Stimulated activated CD8-positive, alpha-beta memory T cell treated with anti-CD3 and anti-CD28 coated beads, Interleukin-12 subunit alpha, Interleukin-12 subunit beta, amount 100 ng/mL, for 24 hours (primary cell): ENCODE measurements around the gene CHRNA5.
"Not testable (repeated sequence)": the region's sequence is repeated elsewhere in the genome, so short reads cannot be mapped to it uniquely, and the experiment has no call there.

Source experiments
- DNase-seq: peaks from one replicate; pipeline ENCODE4 v3.0.0-alpha.2; 2020; ENCODE audit errors: extremely low read depth

Gene CHRNA5

DNA sequence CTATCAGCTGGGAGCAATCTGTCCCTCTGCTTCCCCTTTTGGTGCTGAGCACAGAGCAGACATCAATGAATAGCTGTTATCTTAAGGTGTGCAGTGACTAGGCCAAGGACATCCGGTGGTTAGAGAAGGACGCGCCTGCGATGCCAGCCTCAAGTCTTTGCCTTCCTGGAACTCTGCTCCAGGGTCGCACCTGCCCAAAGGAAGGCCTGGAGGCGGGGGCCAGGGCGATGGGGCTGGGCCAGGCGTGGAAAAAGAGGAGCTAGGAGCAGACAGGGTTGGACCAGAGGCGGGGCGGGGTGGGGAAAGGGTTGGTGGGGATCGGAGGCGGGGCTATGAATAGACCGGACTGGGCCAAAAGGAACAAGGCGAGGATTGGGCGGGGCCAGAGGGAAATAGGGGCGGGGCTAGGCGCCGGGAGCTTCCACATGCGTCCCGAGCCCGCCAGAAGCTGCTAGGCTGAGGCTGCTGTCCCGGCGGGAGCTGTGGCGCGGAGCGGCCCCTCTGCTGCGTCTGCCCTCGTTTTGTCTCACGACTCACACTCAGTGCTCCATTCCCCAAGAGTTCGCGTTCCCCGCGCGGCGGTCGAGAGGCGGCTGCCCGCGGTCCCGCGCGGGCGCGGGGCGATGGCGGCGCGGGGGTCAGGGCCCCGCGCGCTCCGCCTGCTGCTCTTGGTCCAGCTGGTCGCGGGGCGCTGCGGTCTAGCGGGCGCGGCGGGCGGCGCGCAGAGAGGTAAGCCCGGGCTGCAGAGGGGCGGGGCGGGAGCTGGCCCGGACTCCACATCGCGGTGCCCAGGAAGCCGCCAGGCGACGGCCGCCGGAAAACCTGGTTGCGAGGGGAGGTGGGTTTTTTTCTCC lies at the start of gene CHRNA5:
Gene CHRNA5, plus strand, starts transcription at position 424 of the 854 bp plus-strand sequence. Its CDS starts 200 bp downstream, at position 624.
- peak; percentile 40 for DNase-seq

DNA sequence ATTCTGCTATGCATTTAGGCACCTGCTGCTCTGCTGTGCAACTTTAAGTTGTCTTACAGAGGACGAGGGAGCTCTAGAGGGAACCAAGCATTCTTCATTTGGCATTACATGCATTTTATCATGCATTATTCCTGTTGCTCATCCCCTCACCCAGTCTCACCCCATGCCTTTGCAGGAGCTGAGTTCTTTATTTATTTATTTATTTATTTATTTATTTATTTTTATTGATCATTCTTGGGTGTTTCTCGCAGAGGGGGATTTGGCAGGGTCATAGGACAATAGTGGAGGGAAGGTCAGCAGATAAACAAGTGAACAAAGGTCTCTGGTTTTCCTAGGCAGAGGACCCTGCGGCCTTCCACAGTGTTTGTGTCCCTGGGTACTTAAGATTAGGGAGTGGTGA lies 45.3 kb upstream of the CHRNA5 start:
- not testable (repeated sequence) for DNase-seq

DNA sequence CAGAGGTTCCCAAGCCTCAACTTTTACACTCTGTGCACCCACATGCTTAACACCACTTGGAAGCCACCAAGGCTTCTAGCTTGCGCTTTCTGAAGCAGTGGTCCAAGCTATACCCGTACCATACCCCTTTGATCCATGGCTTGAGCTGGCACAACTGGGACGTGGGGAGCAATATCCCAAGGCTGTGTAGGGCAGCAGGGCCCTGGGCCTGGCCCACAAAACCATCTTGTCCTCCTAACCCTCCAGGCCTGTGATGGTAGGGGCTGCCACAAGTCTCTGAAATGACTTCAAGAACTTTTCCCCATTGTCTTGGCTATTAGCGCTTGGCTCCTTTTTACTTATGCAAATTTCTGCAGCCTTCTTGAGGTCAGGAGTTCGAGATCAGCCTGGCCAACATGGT lies 41.1 kb upstream of the CHRNA5 start:
- no peak for DNase-seq

DNA sequence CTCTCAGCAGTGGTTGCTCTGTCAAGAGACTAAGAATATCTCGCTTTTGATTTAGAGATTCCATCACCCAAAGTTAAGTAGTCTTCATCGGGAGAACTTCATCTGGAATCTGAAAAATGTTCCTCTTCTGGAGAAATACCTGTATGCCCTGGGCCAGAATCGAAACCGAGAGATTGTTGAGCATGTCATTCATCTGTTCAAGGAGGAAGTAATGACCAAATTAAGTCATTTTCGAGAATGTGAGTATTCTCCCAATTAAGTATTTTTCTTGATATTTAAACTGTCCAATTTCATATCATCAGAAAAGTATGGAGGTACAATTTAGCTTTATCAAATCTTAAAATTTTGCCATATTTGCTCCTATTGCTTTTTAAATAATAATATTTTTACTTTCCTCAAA lies 38.0 kb upstream of the CHRNA5 start:
- DNase-seq: no peak

DNA sequence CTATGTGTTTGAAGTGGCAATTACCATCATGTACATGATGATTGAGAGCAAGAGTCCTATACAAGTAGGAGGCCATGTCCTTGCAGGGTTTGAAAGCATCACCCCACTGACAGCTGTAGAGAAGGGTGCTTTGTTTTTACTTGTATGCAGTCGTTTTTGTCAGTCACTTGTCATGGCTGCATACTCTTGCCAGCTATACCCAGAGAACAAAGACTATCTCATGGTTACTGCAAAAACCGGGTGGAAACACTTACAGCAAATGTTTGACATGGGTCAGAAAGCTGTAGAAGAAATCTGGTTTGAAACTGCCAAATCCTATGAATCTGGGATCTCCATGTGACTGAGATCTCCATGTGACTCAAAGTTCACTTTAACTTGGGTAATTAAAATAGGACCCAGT lies 32.0 kb upstream of the CHRNA5 start:
- DNase-seq: no peak

DNA sequence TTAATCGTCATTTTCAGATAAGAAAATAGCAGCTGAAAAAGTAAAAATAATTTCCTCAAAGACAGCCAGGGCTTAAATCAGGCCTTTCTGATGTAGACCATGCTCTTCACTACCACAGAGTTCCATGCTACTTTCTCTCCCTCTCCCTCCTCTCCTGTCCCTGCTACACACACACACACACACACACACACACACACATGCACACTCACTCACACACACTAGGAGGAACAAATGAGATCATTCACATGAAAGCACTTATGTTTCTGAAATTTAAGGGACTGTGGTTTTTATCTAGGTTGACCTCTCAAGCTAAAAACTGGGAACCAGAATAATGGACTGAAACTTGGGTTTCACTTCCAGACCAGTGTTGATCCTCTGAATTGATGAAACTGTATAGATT lies 29.2 kb upstream of the CHRNA5 start:
- no peak for DNase-seq

DNA sequence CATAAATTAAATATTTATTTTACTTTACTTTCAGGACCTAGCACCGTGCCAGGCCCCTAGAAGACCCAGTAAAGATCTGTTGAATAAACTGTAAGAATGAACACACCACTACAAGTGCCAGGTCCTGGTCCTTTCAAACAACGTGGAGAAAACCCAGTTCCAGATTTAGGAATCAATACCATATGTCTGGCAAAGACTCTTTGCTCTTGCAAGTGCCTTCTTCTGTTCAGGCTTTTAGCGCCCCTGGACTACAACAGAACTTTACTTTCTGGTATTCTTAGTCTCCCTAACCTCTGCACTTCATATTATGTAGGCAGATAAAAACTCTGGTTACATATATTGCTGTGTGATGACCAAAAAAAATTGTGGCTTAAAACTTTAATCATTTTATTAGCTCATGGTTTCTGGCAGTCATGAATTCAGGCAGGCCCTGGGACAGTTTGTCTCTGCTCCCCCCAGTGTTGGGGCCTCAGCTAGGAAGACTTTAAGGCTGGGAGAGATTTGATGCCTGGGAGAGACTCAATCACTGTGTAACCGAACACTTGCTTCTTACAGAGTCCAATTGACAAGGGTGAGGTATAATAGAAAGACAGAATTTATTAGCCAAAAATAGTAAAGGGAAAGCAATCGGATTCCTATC lies 27.9 kb upstream of the CHRNA5 start:
- no peak for DNase-seq

DNA sequence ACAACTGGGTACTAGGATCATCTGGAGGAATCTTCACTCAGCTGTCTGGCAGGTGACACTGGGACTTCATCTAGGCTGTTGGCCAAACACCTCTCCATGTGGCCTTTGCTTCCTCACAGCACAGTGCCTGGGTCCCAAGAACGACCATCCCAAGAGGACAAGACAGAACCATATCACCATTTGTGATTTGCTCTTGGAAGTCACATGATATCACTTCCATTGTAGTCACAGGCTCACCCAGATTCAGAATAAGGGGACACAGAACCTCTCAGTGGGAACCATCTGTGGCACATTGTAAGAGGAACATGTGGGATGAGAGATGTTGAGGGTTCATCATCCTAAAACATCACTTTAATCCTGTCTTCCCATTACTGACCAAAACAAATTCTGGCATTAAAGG lies 27.0 kb upstream of the CHRNA5 start:
- DNase-seq: no peak

DNA sequence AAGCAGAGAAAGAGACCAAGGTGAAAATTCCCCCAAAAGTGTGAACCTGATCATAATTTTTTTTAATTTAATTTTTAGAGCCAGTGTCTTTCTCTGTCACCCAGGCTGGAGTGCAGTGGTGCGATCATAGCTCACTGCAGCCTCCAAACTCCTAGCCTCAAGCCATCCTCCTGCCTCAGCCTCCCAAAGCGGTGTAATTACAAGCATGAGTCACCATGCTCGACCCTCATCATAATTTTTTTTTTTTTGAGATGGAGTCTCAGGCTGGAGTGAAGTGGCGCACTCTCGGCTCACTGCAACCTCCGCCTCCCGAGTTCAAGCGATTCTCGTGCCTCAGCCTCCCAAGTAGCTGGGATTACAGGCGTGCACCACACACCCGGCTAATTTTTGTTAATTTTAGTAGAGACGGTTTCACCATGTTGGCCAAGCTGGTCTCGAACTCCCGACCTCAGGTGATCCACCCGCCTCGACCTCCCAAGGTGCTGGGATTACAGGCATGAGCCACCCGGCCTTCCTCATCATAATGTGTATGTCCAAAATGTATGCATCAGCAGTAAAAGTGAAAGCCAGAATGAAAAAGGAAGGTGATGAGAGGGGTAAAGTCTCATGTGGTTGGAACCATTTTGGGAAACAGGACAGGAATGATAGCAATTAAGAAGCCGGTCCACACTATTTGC lies 25.7 kb upstream of the CHRNA5 start:
- not testable (repeated sequence) for DNase-seq

DNA sequence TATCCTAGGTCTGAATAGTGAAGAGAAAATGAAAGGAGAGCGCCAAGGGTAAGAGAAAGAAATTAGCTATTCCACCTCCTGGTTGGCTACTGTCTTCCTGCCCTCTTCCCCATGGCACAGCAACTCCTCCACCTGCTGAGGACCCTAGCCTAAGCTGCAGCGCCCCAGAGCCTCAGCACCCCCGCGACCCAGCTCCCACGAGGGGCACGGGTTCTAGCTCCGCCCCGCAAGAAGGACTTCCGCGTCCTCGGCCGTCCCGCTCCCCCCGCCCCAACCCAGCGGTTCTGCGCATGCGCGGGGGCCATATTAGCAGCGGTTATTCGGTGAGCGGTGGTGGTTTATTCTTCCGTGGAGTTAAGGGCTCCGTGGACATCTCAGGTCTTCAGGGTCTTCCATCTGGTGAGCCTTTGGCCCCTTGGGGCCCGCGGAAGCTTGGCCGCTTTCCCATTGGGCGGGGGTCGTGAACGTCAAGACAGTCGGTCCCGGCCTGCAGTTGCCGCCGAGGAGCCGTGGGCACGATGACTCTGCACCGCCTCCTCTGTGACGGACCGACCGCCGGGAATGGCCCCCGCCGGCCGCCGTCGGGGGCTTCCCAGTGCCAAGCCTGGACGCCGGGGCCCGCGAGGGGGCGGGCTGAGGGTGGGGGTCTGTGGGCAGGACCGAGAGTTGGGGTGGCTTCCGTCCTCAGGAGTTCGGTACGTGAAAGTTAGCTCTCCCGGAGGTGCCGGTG lies 25.0 kb upstream of the CHRNA5 start, which contains the start of gene PSMA4:
Gene PSMA4, plus strand, starts transcription at position 304 of the 730 bp plus-strand sequence. CDS start 1,484 bp downstream, outside the sequence.
- DNase-seq: peak; percentile 88

DNA sequence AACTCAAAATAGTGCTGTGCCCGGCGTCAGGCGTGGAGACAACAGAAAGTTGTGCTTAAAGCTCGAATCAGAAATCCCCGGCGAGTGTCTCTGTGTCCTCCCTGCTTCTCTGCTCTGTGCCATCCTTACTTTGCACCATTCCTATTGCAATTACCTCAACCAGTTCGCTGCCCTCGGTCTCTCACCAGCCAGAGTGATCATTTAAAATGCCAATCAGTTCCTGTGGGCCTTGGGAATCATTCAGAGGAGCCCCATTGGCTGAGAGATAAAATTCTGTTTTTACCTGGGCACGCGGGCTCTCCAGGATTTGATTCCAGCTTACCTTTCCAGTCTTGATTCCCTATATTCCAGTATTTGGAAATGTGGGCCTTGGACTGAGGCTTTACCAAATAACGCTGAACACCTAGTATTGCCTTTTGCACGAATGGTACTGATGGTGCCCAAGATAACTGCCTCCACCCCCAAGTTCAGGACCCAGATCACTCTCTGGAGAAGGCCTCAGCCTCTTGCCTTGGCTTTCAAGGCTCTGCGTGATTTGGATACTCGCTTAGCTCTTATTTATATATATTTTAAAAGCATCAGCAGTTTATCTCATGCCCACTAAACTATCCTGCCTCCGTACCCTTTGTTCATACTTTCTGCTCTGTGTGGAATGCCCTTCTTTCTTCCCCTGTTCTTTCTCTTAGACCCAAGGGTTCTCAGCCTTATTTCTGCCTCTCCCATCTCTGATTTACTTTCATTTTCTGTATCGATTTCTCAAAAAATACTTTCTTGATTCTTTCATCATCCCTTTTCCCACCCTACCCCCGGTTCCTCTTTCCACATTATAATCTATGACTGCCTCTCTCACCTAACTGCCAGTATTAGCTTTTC lies 24.2 kb upstream of the CHRNA5 start:
- DNase-seq: no peak

DNA sequence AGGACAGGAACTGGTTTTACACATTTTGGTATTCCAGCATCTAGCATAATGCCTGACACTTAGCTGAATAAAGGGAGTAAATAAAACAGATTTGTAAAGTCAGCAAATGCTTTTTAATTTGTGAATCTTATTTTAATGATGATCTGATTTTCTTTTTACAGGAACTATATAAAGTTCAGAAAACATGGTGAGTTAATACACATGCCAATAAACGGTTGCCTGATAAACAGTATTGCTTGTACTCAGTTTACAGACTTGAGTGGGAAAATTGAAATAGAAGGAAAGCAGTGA lies 23.6 kb upstream of the CHRNA5 start:
- no peak for DNase-seq

DNA sequence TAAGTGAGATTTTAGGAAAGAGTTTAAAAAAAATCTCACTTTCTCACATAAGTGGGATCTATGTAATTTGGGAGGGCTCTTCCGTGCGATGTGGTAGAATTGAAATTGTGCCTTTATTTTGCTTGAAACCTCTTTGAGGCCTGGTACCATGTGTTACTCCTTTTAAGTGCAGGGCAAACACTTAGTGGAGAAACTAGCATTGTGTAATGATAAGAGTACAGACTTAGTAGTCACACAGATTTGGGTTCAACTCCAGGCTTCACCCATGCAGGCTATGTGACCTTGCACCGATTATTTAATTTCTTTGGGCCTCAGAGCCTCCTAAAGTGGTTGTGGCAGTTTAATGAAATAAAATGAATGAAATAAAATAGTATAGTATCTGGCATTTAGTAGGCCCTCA lies 22.7 kb upstream of the CHRNA5 start:
- DNase-seq: no peak

DNA sequence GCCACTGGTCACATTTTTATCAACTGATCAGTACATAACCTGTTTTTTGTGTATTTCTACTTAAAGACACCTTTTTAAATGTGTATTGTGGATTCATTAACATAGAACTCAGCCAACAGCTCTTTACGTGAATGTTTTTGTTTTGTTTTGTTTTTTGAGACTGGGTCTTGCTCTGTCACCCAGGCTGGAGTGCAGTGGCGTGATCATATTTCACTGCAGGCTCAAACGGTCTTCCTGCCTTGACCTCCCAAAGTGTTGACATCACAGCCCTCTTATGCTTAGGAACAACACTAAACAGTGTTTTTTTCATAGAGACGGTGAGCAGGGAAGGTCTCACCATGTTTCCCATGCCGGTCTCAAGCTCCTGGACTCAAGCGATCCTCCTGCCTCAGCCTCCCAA lies 15.1 kb upstream of the CHRNA5 start:
- DNase-seq: no peak

DNA sequence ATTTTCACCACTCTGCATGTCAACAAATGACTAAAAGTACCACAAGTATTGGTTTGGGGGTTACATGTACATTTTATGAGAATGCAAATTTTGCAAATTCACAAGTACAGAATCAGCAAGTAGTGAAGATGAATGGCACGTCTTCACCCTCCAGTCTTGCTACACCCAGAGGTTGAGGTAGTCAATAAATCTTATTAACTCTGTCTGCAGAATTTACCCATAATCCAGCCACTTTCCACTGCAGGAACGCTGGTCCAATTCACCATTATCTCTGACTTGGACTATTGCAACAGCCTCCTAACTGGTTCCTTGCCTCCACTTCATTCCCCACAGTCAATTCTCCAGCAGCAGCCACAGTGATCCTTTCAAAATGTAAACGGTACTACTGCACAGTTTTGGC lies 14.5 kb upstream of the CHRNA5 start:
- no peak for DNase-seq

DNA sequence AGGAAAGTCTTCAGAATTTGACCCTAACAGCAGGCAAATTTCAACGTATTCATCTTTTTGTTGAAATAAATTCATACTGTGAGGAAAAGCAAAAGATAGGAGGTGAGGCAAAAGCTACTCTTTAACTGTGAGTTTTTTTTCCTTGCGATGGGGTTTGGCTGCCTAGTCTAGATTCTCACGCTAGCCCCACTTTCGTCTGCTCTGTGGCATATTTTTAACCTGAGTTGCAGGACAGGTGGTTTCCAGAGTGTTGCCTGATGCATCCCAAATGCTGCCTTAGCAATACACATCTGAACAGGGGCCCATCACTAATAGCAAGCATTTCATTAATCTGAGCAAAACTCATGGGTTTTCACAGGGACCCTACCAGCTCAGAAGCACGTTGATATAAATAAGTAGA lies 13.4 kb upstream of the CHRNA5 start:
- no peak for DNase-seq

DNA sequence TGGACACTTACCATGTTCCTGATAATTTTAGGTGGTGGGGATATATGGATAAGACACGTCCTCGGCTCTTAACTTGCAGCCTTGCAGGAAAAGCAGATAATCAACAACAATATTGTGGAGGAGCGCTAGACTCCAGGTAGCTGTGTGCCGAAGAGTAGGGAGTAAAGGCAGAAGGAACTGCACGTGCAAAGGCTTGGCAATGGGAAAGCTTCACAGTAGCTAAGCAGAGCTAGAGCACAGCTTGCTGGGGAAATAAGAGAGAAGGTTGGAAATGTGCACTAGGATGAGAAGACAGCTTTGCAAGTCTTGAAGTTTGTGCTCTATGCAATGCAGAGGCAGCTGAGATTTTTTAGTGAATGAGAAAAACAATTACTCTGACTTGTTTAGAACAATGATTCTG lies 12.7 kb upstream of the CHRNA5 start:
- DNase-seq: no peak

DNA sequence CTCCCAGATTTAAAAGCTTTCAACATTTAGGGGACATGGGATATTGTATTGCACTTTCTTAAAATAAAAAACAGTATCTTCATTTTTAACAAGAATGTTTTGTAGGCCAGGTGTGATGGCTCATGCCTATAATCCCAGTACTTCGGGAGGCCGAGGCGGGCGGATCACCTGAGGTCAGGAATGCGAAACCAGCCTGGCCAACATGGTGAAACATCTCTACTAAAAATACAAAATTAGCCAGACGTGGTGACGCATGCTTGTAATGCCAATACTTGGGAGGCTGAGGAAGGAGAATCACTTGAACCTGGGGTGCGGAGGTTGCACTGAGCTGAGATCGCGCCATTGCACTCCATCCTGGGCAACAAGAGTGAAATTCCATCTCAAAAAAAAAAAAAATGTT lies 5.1 kb upstream of the CHRNA5 start:
- not testable (repeated sequence) for DNase-seq

DNA sequence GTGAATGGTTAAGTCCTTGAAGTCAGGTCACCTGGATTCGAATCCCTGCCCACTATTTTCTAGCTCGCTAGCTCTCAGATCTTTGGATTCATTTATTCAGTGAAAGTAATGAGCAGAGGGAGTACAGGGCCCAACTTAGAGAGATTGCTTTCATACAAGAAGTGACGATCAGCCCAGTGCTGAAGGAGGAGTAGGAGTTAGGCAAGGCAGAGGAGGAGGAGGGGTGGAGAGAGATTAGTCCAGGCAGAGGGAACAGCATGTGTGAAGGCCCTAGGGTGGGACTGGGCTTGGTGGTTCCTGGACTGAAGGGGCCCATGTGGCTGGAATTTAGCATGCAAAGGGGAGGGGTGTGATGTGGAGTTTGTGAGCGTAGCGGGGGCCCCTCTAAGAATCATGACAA lies 3.8 kb upstream of the CHRNA5 start:
- DNase-seq: no peak

DNA sequence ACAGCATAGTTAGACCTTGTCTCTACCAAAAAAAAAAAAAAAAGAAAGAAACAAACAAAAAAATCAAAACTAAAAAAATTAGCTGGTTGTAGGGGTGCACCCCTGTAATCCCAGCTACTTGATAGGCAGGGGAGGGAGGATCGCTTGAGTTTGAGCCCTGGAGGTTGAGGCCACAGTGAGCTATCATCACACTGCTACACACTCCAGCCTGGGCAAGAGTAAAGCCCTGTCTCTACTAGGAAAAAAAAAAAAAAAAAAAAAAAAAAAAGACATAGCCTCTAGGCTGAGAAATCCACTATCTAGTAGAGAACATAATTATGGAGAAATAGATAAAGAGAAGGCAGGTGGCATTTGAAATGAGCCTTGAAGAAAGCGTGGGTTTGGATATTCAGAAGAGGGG lies 2.2 kb upstream of the CHRNA5 start:
- no peak for DNase-seq

DNA sequence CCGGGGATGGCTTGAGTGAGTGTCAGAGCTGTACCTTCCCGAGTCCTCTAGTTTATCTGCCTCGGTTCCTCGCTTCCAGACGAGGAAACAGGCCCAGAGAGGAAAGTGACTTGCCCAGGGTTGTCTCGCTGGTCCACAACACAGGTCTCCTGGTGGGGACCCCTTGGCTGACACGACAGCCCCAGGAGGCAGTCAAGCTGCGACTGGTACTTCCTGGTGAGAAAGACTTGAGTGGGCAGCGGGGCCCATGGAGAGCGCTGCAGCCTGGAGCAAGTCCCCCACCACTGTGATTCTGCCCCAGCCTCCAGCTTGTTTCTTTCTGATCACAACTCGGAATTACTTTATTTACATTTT lies 600 bp upstream of the CHRNA5 start:
- no peak for DNase-seq
